ENCODE data around the gene ZNF425.
"Not testable (repeated sequence)": the region's sequence is repeated elsewhere in the genome, so short reads cannot be mapped to it uniquely, and the experiment has no call there.

Gene ZNF425

DNA sequence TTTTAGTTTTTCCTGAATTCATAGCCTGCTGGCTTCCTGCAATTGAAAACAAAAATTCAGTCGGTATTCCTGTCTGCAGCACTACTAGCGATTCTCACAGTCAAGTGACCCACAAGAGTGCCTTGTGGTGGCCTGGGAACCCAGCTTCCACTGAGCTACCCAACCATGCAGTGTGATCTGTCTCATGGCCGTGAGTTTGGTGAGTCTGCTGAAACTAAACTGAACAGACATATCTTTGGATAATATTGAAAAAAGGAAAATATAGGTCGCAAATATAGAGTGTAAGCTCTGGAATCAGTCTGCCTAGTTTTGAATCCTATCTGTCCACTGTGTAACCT, 53.7 kb downstream of the ZNF425 start:
- DNase-seq: no peak
- TF ChIP-seq POLR2A (IDR thresholded peaks at IDR 0.05; ENCODE audit: low read length): no peak
- no peak for TF ChIP-seq GATA1 (IDR thresholded peaks at IDR 0.05; ENCODE audit: low read depth, low read length)

DNA sequence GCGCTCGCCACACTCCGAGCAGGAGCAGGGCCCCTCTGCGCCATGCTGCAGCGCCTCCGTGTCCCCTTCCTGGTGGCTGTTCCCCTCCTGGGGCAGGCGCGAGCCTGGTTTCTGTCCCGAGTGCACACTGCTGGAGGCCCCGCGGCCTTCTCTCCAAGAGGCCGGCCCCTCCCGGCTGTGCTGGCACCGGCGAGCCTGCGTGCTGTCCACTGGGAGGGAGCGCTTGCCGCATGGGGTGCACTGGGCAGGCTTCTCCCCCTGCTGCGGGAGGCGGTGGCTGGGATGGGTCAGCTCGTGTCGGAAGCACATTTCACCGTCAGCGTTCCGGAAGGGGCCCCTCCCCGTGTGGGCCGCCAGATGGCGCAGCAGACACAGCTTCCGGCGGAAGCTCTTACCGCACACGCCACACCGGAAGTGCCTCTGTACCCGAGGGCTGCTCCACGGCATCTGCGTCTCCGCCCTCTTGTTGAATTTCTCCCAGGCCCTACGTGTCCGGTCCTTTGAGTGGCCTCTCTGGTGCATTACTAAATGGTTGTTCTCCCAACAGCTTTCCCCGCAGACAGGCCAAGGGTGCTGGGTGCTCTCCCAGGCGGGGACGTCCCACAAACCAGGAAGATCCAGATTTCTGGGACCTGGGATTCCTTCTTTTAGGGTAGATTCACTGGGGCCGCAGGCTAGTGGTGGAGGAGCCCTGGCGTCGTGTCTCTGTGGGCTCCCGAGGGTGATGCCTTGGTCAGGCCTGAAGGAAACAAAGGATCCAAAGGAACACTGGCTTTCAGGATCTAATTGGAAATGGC, 54.3 kb downstream of the ZNF425 start:
- TF ChIP-seq GATA1 (IDR thresholded peaks at IDR 0.05; ENCODE audit: low read depth, low read length) (no peak), POLR2A (IDR thresholded peaks at IDR 0.05; ENCODE audit: low read length) (no peak)
- DNase-seq: peak; percentile 32 to 50

DNA sequence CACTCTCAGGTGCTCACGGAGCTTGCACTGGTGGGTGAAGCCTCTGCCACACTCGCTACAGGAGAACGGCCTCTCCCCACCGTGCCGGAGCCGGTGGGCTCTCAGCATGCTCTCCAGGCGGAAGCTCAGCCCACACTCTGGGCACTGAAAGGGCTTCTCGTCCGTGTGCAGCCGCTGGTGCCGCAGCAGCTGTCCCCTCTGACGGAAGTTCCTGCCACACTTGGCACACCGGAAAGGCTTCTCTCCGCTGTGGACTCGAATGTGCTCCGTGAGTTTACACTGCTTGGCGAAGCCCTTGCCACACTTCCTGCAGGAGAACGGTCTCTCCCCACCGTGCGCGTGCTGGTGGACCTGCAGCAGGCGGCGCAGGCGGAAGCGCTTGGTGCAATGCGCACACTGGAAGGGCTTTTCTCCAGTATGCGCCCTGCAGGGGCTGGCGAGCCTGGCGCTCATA, 54.9 kb downstream of the ZNF425 start:
- TF ChIP-seq POLR2A (IDR thresholded peaks at IDR 0.05; ENCODE audit: low read length): no peak
- no peak for TF ChIP-seq GATA1 (IDR thresholded peaks at IDR 0.05; ENCODE audit: low read depth, low read length)
- no peak for DNase-seq

DNA sequence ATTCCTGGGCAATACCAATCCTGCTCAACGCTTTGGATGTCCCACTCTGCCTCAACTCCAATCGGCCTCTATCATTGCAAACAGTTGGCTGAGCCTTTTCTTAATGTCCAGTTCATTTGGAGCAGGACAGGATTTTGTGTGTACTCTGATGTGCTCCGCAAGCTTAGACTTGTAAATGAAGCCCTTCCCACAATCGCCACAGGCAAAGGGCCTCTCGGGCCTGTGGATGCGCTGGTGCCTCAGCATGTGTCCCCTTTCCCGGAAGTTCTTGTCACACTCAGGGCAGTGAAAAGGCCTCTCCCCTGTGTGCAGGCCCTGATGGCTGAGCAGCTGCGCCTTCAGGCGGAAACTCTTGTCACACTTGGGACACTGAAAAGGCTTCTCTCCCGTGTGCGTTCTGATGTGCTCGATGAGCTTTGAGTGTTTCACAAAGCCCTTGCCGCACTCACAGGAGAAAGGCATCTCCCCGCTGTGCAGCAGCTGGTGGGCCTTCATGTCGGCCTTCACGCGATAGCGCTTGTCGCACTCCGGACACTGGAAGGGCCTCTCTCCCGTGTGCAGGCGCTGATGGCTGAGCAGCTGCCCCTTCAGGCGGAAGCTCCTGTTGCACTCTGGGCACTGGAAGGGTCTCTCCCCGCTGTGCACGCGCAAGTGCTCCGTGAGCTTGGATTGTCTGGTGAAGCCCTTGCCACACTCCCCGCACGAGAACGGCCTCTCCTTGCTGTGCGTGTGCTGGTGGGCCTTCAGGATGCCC, 55.6 kb downstream of the ZNF425 start:
- no peak for DNase-seq
- TF ChIP-seq POLR2A (IDR thresholded peaks at IDR 0.05; ENCODE audit: low read length) (no peak), GATA1 (IDR thresholded peaks at IDR 0.05; ENCODE audit: low read depth, low read length) (no peak)

DNA sequence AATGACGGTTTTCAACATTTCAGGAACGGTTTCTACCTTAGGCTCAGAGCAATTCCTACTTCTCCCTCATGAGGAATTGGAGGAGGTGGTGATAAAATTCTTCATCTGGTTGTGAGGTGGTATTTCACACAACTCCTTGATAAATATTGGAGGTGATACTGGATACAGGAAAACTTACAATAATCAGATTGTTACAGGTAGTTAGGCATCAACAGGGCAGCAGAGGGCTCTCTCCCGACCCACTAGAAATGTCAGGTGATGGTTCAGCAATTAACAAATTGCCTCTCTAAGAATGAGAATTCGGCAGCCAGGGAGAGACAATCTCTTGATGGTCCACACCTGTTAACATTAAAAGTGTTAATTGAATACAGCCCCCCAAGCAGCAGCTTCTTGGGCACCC, 58.3 kb downstream of the ZNF425 start:
- TF ChIP-seq GATA1 (IDR thresholded peaks at IDR 0.05; ENCODE audit: low read depth, low read length): no peak
- TF ChIP-seq POLR2A (IDR thresholded peaks at IDR 0.05; ENCODE audit: low read length): no peak
- DNase-seq: no peak

DNA sequence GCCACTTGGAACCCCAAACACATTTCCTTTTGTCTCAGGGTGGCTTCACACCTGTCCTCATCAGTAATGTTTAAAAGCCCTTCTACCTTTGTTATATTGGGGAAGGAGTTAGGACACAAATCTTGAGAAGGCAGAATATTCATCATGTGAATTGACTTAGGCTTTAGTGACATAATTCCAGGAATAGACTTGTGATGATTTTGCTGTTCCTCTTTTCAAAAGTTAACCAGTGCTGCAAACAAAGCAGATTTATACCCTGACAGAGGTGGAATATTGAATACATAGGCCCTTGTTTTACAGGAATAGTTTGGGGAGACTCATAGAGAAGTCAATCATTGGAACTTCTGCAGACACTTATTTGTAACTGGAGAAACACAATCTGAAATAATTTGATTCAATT, 62.6 kb downstream of the ZNF425 start:
- no peak for DNase-seq
- no peak for TF ChIP-seq POLR2A (IDR thresholded peaks at IDR 0.05; ENCODE audit: low read length)
- TF ChIP-seq GATA1 (IDR thresholded peaks at IDR 0.05; ENCODE audit: low read depth, low read length): no peak

DNA sequence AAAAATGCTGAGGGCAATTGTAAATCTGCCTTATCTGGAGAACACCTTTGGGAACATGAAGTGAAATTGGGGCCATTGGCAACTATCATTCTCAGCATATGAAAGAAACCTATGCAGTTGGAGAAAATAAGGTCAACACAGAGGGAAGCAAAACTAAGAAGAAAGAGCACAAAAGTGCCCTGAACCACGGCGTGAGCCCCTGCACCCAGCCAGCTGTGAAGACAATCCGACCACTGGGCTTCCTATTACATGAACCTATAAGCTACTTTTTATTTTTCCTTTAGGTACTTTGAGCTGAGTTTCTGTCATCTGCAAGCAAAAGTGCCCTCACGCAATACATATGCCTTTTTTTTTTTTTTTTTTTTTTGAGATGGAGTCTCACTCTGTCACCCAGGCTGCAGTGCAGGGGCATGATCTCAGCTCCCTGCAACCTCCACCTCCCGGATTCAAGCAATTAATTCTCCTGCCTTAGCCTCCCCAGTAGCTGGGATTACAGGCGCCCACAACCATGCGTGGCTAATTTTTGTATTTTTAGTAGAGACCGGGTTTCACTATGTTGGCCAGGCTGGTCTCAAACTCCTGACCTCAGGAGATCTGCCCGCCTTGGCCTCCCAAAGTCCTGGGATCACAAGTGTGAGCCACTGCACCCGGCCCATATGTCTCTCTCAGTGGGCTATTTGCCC, 63.8 kb downstream of the ZNF425 start:
- DNase-seq: not testable (repeated sequence)

DNA sequence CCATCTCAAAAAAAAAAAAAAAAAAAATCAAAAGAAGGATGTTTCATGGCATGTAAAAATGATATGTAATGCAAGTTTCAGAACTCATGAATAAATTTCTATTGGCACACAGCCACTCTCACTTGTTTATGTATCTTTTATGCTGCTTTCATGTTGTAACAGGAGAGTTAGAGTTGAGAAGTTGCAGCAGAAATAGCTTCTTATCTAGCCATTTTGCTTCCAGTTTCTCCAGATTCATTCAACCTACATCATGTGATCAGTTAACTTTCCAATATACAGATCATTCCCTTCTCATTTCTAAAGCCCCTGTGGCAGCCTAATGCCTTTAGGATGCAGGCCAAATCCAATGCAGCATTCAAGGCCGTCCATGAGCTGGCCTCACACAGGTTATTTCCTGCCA, 66.0 kb downstream of the ZNF425 start:
- DNase-seq: no peak
- no peak for TF ChIP-seq GATA1 (IDR thresholded peaks at IDR 0.05; ENCODE audit: low read depth, low read length)
- TF ChIP-seq POLR2A (IDR thresholded peaks at IDR 0.05; ENCODE audit: low read length): no peak

DNA sequence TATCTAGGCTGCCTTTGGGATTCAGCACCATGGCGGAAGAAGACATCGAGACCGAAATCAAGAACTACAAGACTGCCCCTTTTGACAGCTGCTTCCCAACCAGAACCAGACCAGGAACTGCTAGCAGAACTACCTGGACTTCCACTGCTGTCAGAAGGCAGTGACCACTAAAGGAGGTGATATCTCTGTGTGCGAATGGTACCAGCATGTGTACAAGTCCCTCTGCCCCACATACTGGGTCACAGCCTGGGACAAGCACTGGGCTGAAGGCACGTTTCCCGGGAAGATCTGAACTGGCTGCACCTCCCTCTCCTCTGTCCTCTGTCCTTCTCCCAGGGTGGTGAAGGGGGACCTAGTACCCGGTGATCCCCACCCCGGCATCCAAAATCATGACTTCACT, 72.2 kb downstream of the ZNF425 start:
- no peak for DNase-seq
- no peak for TF ChIP-seq GATA1 (IDR thresholded peaks at IDR 0.05; ENCODE audit: low read depth, low read length)

DNA sequence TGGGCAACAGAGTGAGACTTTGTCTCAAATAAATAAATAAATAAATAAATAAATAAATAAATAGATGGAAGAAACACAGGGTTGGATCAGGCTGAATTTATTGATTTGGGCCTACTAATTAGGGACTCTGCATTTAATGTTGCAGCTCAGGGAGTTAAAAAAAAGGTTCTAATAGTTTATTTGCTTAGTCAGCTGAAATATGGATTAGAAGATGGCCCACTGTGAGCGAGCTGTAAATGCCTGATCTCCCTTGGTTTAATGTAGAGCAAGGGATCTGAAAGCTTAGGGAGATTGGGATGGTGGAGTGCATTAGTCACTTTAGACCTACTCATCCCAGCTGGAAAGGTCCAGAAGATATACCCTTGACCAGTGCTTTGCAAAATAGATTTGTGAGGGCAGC, 72.7 kb downstream of the ZNF425 start:
- DNase-seq: no peak
- TF ChIP-seq GATA1 (IDR thresholded peaks at IDR 0.05; ENCODE audit: low read depth, low read length) (no peak), POLR2A (IDR thresholded peaks at IDR 0.05; ENCODE audit: low read length) (no peak)
